Pancreas (tissue), 10 donors: ENCODE results near the gene ZXDC. TPM values are rescaled to one million over a fixed set of nuclear protein-coding genes. Genes with fewer than 3 reads are reported as not detected.
A peak's percentile ranks its signal among the peaks of the same experiment; 100 is the strongest.

Experiments
- ATAC-seq, 4 donors: fragments of 200-7000 bp; cut with Tn5 transposase; one replicate each; pipeline versions ENCODE4 v1.8.0 to v1.9.1; 2020; ENCODE audit warnings: mild to moderate bottlenecking in 4 of 4, moderate library complexity in 4 of 4
- DNase-seq, 6 donors: peaks; one replicate each; pipeline ENCODE4 v3.0.0-alpha.2; 2020
- FAIRE-seq: peaks from 2 replicates; lab custom pipeline; 2012; peaks lifted over from hg19 to GRCh38; lab: Jason Lieb, UNC
- H3K27ac ChIP-seq, 4 donors: fragments of 200-600 bp; sonication (generic); 1 replicate in 3 of 4; 2 replicates in 1 of 4; pipeline versions ENCODE4 v1.5.0 to v1.8.0; 2020
- H3K27me3 ChIP-seq, 4 donors: fragments of 200-600 bp; one replicate each; pipeline ENCODE4 v1.8.0; 2021
- H3K36me3 ChIP-seq, 3 donors: fragments of 200-600 bp; sonication (generic) in 1 of 3; one replicate each; pipeline versions ENCODE4 v1.5.0 to v1.8.0; 2020 to 2021
- H3K4me1 ChIP-seq, 3 donors: fragments of 200-600 bp; one replicate each; pipeline ENCODE4 v1.8.0; 2021
- H3K4me3 ChIP-seq, 4 donors: fragments of 200-600 bp; sonication (generic) in 2 of 4; one replicate each; pipeline versions ENCODE4 v1.5.0 to v1.8.0; 2020 to 2021
- H3K9me3 ChIP-seq, 4 donors: fragments of 200-600 bp; one replicate each; pipeline ENCODE4 v1.8.0; 2021
- WGBS, 2 donors: extraction: QIAGEN DNeasy Blood & Tissue Kit; methylation state at CpG; one replicate each; pipeline ENCODE4 v1.1.7; 2013; 5-methylcytosine and 5-hydroxymethylcytosine counted together
- intact Hi-C, 3 donors: fragments of 100-400 bp; cut with DNase I; formaldehyde crosslinking; loops; one replicate each; pipeline versions ENCODE4 v1.11.1 to v1.14.2; 2022
- polyA plus RNA-seq, 2 donors: library from polyadenylated mRNA; stranded (reverse); fragments of 200-250 nt; gene quantifications; one replicate each; pipeline ENCODE4 v1.2.3, GENCODE V29; 2013
- total RNA-seq, 6 donors: library from RNA; stranded (reverse); fragmentation: NEBNext Ultra II Directional in 4 of 6; extraction: Animal tissue kit (Norgen Biotek cat#: 25700) in 4 of 6; gene quantifications; one replicate each; pipeline versions ENCODE4 v1.2.1 to v1.2.4, GENCODE V29; 2021 to 2023
- TF ChIP-seq, protein P1 (sequence below), 4 donors: fragments of 200-600 bp; sonication (generic) in 3 of 4; IDR thresholded peaks; one replicate each; pipeline versions ENCODE4 v1.5.0 to v1.8.0; 2021; ENCODE audit warnings: antibody characterized with exemption in 4 of 4
- donor health status: healthy with polysubstance abuse.
- donor health status: DM: no; HTN: no; CAD: no; lungs with moderate emphysema.
- donor health status: DM: no; HTN: no; CAD: no.
- donor health status: control.
- donor health status: control.
- donor health status: Bipolar disorder and iron deficiency.
- donor health status: DM: yes; HTN: yes; CAD: no.
- donor health status: DM: no; HTN: no; CAD: no.
- donor health status: DM: no; HTN: no; CAD: no.
- donor health status: DM: yes; HTN: yes; CAD: no.

The ZXDC gene, protein sequence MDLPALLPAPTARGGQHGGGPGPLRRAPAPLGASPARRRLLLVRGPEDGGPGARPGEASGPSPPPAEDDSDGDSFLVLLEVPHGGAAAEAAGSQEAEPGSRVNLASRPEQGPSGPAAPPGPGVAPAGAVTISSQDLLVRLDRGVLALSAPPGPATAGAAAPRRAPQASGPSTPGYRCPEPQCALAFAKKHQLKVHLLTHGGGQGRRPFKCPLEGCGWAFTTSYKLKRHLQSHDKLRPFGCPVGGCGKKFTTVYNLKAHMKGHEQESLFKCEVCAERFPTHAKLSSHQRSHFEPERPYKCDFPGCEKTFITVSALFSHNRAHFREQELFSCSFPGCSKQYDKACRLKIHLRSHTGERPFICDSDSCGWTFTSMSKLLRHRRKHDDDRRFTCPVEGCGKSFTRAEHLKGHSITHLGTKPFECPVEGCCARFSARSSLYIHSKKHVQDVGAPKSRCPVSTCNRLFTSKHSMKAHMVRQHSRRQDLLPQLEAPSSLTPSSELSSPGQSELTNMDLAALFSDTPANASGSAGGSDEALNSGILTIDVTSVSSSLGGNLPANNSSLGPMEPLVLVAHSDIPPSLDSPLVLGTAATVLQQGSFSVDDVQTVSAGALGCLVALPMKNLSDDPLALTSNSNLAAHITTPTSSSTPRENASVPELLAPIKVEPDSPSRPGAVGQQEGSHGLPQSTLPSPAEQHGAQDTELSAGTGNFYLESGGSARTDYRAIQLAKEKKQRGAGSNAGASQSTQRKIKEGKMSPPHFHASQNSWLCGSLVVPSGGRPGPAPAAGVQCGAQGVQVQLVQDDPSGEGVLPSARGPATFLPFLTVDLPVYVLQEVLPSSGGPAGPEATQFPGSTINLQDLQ
- total RNA-seq = 10 to 100 TPM; 19.4 to 26.1 (median 21.3) TPM
- polyA plus RNA-seq = 10 to 100 TPM; 19.9 to 21.7 TPM

DNA sequence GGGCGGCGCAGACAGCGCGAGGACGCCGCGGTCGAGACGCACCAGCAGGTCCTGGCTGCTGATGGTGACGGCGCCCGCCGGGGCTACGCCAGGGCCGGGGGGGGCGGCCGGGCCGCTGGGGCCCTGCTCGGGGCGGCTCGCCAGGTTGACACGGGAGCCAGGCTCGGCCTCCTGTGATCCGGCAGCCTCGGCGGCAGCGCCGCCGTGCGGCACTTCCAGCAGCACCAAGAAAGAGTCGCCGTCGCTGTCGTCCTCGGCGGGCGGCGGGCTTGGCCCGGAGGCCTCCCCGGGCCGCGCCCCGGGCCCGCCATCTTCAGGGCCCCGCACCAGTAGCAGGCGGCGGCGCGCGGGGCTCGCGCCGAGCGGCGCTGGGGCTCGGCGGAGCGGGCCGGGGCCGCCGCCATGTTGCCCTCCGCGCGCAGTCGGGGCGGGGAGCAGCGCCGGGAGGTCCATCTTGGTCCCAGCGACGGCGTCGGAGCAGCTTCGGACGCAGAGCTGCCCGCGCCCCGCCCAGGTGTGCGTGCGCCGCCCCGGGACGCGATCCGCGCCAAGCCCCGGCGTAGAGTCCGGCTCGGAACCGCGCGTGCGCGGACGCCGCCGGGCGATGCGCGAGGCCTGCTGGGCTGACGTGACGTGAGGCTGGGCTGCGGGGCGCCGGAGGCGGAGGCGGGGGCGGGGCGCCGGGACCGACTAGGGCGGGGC is at the start of gene ZXDC:
ZXDC (minus strand) TSS at position 479 of the 702 bp plus-strand sequence; CDS start at position 453, 26 bp downstream.
- 0 to 1% methylated on average over 74 to 112 of the region's 112 CpGs for WGBS, 2 donors
- ATAC-seq (peak; percentile 70 to 87 (median 84)), DNase-seq (peak; percentile 90 to 99 (median 98)), FAIRE-seq (no peak)
- Histone ChIP-seq H3K4me3 (peak within 1 kb of the TSS; percentile 57 to 76 (median 66)), H3K27ac (peak within 1 kb of the TSS; percentile 87 to 94 (median 93)), H3K9me3 (no peaks in the 10 kb centered on the region), H3K36me3 (peaks cover 0 to 8% (median 4%) of the 10 kb centered on the region in 3 donors), H3K27me3 (no peaks in the 10 kb centered on the region), H3K4me1 (peaks cover 16 to 27% (median 21%) of the 10 kb centered on the region in 3 donors)
- intact Hi-C loops = no loop called here
- TF ChIP-seq, protein P1, sequence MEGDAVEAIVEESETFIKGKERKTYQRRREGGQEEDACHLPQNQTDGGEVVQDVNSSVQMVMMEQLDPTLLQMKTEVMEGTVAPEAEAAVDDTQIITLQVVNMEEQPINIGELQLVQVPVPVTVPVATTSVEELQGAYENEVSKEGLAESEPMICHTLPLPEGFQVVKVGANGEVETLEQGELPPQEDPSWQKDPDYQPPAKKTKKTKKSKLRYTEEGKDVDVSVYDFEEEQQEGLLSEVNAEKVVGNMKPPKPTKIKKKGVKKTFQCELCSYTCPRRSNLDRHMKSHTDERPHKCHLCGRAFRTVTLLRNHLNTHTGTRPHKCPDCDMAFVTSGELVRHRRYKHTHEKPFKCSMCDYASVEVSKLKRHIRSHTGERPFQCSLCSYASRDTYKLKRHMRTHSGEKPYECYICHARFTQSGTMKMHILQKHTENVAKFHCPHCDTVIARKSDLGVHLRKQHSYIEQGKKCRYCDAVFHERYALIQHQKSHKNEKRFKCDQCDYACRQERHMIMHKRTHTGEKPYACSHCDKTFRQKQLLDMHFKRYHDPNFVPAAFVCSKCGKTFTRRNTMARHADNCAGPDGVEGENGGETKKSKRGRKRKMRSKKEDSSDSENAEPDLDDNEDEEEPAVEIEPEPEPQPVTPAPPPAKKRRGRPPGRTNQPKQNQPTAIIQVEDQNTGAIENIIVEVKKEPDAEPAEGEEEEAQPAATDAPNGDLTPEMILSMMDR (IDR thresholded peaks at IDR 0.05) = peak in 2 of 4 donors; percentile 7 to 20

DNA sequence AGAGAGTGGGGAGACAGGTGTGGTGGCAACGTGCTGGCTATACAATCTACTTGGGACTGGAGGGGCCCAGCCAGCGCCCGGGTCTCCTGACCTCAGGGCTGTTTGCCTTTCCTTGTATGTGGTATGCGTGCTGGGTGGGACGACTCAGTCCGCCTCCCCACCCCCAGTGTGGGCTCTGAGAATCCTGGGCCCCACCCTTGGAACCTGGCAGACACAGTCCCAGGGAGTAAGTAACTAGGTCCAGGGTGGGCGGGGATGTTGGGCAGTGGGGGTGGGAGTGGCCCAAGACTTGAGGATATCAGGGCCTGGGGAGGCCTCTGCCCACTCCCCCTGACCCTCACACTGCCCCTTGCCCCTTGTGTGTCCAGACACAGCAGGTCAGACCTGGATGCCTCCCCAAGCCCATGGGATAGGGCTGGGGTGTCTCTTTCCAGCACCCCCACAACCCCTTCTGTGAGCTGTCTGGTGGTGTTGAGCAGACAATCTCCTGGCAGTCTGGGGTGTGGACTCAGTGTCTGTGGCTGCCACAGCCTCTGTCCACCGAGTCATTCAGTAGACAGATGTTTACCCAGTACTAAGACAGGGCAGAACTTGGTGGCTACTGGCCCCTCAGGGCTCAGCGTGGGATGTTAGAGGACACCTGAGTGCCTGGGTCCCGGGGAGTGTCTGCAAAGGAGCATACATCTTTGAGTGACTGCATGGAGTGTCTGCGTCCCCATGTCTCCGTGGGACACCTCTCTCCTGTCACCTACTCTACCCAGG is 49.6 kb upstream of the ZXDC start:
- H3K27me3 ChIP-seq = no peaks in the 10 kb centered on the region
- peak in 3 of 6 donors; percentile 11 to 59 (median 43) for DNase-seq
- intact Hi-C loops = loop anchor here in 1 of 3 donors (10.0 kb wide), 1 partner anchor 930 kb away; no protein-coding TSS in a partner anchor
- no peak for ATAC-seq
- no peaks in the 10 kb centered on the region for H3K9me3 ChIP-seq
- WGBS, 2 donors = 76 to 84% methylated on average over 12 of the region's 12 CpGs
- TF ChIP-seq, protein P1 (IDR thresholded peaks at IDR 0.05) = no peak
- H3K4me1 ChIP-seq = peaks cover 0 to 11% (median 4%) of the 10 kb centered on the region in 3 donors
- H3K27ac ChIP-seq = no peak overlapping the region
- H3K4me3 ChIP-seq = no peak overlapping the region
- no peak for FAIRE-seq
- H3K36me3 ChIP-seq = no peaks in the 10 kb centered on the region

DNA sequence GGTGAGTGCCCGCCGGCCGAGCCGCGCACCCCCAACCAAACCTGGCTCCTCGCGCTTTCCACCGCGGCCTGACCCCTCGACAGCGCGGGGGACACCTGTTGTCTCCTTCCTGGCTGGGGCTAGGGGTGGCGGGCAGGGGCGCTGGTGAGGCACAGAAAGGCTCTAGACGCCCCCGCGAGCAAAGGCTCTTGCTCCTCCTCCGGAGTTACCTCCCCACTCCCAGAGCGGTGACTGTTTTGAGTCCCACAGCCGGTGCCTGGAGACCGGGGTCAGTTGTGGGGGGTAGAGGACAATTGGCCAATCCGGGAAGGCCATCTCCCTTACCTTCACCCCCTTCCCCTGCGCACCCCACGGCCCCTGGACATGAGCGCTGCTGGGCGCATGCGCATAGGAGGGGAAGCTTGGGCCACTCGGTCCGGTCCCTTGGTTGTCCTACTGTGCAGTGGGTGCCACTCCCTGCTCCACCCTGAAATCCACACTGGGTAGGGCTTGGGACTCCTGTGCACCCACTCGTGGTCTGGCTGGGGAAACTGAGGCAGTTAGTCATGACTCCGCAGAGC is 48.8 kb upstream of the ZXDC start:
- WGBS, 2 donors = 4 to 6% methylated on average over 24 to 31 of the region's 31 CpGs
- ATAC-seq (no peak), FAIRE-seq (no peak), DNase-seq (peak in 1 of 6 donors; percentile 70)
- Histone ChIP-seq H3K4me1 (peaks cover 0 to 10% (median 4%) of the 10 kb centered on the region in 3 donors), H3K27me3 (no peaks in the 10 kb centered on the region), H3K9me3 (no peaks in the 10 kb centered on the region), H3K4me3 (peak overlapping the region; percentile 18 to 52 (median 27)), H3K27ac (no peak overlapping the region), H3K36me3 (no peaks in the 10 kb centered on the region)
- TF ChIP-seq, protein P1 (IDR thresholded peaks at IDR 0.05) = no peak
- intact Hi-C loops = loop anchor here in 1 of 3 donors (10.0 kb wide), 1 partner anchor 930 kb away; no protein-coding TSS in a partner anchor
